HG02763 (cell line): Measurements from ENCODE around the gene IMPA2.

Source experiments
- ATAC-seq: cut with Tn5 transposase; IDR thresholded peaks from one replicate; pipeline ENCODE4 v1.9.1; 2021; ENCODE audit warnings: mild to moderate bottlenecking, moderate library complexity; ENCODE audit not compliant: unreplicated experiment

Gene IMPA2

GRCh38 chr18:12046046-12046750 is 64.9 kb downstream of the IMPA2 start:
- no peak for ATAC-seq

- no peak for ATAC-seq
These were observed 65.5 kb downstream of the IMPA2 start for GRCh38 chr18:12046751-12047335.

GRCh38 chr18:12048010-12048826 is 66.9 kb downstream of the IMPA2 start:
- no peak for ATAC-seq

- no peak for ATAC-seq
These were observed 67.5 kb downstream of the IMPA2 start for GRCh38 chr18:12048827-12049175.

- peak; percentile 85 for ATAC-seq
These were observed 68.9 kb downstream of the IMPA2 start for GRCh38 chr18:12049978-12050811.

GRCh38 chr18:12052866-12053265 is 71.6 kb downstream of the IMPA2 start:
- no peak for ATAC-seq

GRCh38 chr18:12053289-12053688 is 72.0 kb downstream of the IMPA2 start:
- no peak for ATAC-seq

- ATAC-seq: no peak
These were observed 75.0 kb downstream of the IMPA2 start for GRCh38 chr18:12056034-12056883.

- ATAC-seq: no peak
These were observed 75.6 kb downstream of the IMPA2 start for GRCh38 chr18:12056884-12057402.

- no peak for ATAC-seq
These were observed 76.2 kb downstream of the IMPA2 start for GRCh38 chr18:12057419-12058039.

- no peak for ATAC-seq
These were observed 78.3 kb downstream of the IMPA2 start for GRCh38 chr18:12059334-12060181.

- no peak for ATAC-seq
These were observed 79.0 kb downstream of the IMPA2 start for GRCh38 chr18:12060182-12060870.

GRCh38 chr18:12061685-12062084 is 80.4 kb downstream of the IMPA2 start:
- ATAC-seq: no peak

- no peak for ATAC-seq
These were observed 81.7 kb downstream of the IMPA2 start for GRCh38 chr18:12062974-12063373.

- no peak for ATAC-seq
These were observed 82.9 kb downstream of the IMPA2 start for GRCh38 chr18:12064086-12064763.

GRCh38 chr18:12065397-12065796 is 84.1 kb downstream of the IMPA2 start:
- no peak for ATAC-seq

- no peak for ATAC-seq
These were observed 85.7 kb downstream of the IMPA2 start for GRCh38 chr18:12066910-12067511.
